GM23338 (cell line): Measurements from ENCODE around the gene BRF1. TPM values are rescaled to one million over a fixed set of nuclear protein-coding genes. Genes with fewer than 3 reads are reported as not detected.

ENCODE experiments used
- ATAC-seq: fragments of 200-7000 bp; cut with Tn5 transposase; 3 replicates; pipeline ENCODE4 v1.9.1; 2020
- DNase-seq: peaks from one replicate; pipeline ENCODE4 v3.0.0-alpha.2; 2015; ENCODE audit warnings: low spot score
- H2AFZ ChIP-seq: fragments of 200-600 bp; sonication (generic); 2 replicates; pipeline ENCODE4 v1.8.0; 2016; ENCODE audit warnings: antibody characterized with exemption, mild to moderate bottlenecking, moderate library complexity
- H3F3A ChIP-seq: fragments of 200-600 bp; sonication (generic); replicated peaks from 2 replicates; pipeline ENCODE4 v1.8.0; 2017; ENCODE audit warnings: antibody characterized with exemption, mixed run types, low read depth
- H3K27ac ChIP-seq: fragments of 200-600 bp; sonication (generic); 2 replicates; pipeline ENCODE4 v1.6.1; 2016; ENCODE audit warnings: low read depth
- H3K27me3 ChIP-seq: fragments of 200-600 bp; sonication (generic); 2 replicates; pipeline ENCODE4 v1.8.0; 2016; ENCODE audit warnings: mild to moderate bottlenecking, mixed run types, moderate library complexity; ENCODE audit not compliant: insufficient read depth
- H3K36me3 ChIP-seq: fragments of 200-600 bp; sonication (generic); 2 replicates; pipeline ENCODE4 v1.8.0; 2016; ENCODE audit warnings: mild to moderate bottlenecking; ENCODE audit not compliant: insufficient read depth
- H3K4me1 ChIP-seq: fragments of 200-600 bp; sonication (generic); 2 replicates; pipeline ENCODE4 v1.8.0; 2016; ENCODE audit warnings: mild to moderate bottlenecking, moderate library complexity; ENCODE audit not compliant: insufficient read depth
- H3K4me2 ChIP-seq: fragments of 200-600 bp; sonication (generic); 2 replicates; pipeline ENCODE4 v1.7.1; 2017; ENCODE audit warnings: mixed run types
- H3K4me3 ChIP-seq: fragments of 200-600 bp; sonication (generic); 2 replicates; pipeline ENCODE4 v1.6.1; 2016; ENCODE audit warnings: mixed run types
- H3K79me2 ChIP-seq: fragments of 200-600 bp; sonication (generic); replicated peaks from 2 replicates; pipeline ENCODE4 v1.8.0; 2017; ENCODE audit warnings: mild to moderate bottlenecking; ENCODE audit not compliant: insufficient read depth
- H3K9me2 ChIP-seq: fragments of 200-600 bp; sonication (generic); 2 replicates; pipeline ENCODE4 v1.8.0; 2017; ENCODE audit not compliant: insufficient read depth
- H4K20me1 ChIP-seq: fragments of 200-600 bp; sonication (generic); replicated peaks from 2 replicates; pipeline ENCODE4 v1.8.0; 2017; ENCODE audit warnings: mild to moderate bottlenecking; ENCODE audit not compliant: insufficient read depth
- H3K27ac Mint-ChIP-seq: 2 replicates; pipeline ENCODE4 v1.8.0; 2020; ENCODE audit warnings: inconsistent platforms, mild to moderate bottlenecking, moderate library complexity, mixed read lengths
- H3K27me3 Mint-ChIP-seq: 3 replicates; pipeline ENCODE4 v1.8.0; 2022; ENCODE audit warnings: low read depth, mild to moderate bottlenecking, moderate library complexity, mixed read lengths, inconsistent platforms; ENCODE audit not compliant: insufficient read depth, poor library complexity
- H3K36me3 Mint-ChIP-seq: 3 replicates; pipeline ENCODE4 v1.8.0; 2021; ENCODE audit warnings: low read depth, mild to moderate bottlenecking, inconsistent platforms, moderate library complexity, mixed read lengths
- H3K4me1 Mint-ChIP-seq: 3 replicates; pipeline ENCODE4 v1.8.0; 2020; ENCODE audit warnings: mild to moderate bottlenecking, inconsistent platforms, mixed read lengths
- H3K4me3 Mint-ChIP-seq: 3 replicates; pipeline ENCODE4 v1.8.0; 2021; ENCODE audit warnings: moderate library complexity, mild to moderate bottlenecking, inconsistent platforms, mixed read lengths
- H3K9me3 Mint-ChIP-seq: 3 replicates; pipeline ENCODE4 v1.8.0; 2020; ENCODE audit warnings: moderate library complexity, mild to moderate bottlenecking, inconsistent platforms, mixed read lengths
- CREB1 ChIP-seq: fragments of 250-450 bp; sonication (Bioruptor Pico); IDR thresholded peaks from 2 replicates; pipeline ENCODE4 v1.5.0; 2020; ENCODE audit warnings: low read depth, mild to moderate bottlenecking, moderate library complexity
- CTCF ChIP-seq, 2 experiments: fragments of 200-600 bp in 1 of 2; sonication (generic) in 1 of 2; conservative IDR thresholded peaks; 2 replicates each; pipeline versions ENCODE4 v1.5.1 to v1.6.1; 2016 to 2017; ENCODE audit warnings: antibody characterized with exemption in 2 of 2, low read depth in 2 of 2, mild to moderate bottlenecking in 2 of 2, moderate library complexity in 1 of 2
- ETS1 ChIP-seq: IDR thresholded peaks from 2 replicates; pipeline ENCODE4 v1.6.1; 2016; ENCODE audit warnings: antibody characterized with exemption
- EZH2 ChIP-seq: fragments of 200-600 bp; sonication (generic); IDR thresholded peaks from one replicate; pipeline ENCODE4 v1.8.0; 2017; ENCODE audit warnings: antibody characterized with exemption, mild to moderate bottlenecking, low read depth; ENCODE audit not compliant: unreplicated experiment
- JUNB ChIP-seq: IDR thresholded peaks from one replicate; pipeline ENCODE4 v1.6.1; 2016; ENCODE audit warnings: antibody characterized with exemption; ENCODE audit not compliant: unreplicated experiment
- REST ChIP-seq: IDR thresholded peaks from one replicate; pipeline ENCODE4 v1.6.1; 2018; ENCODE audit warnings: antibody characterized with exemption; ENCODE audit not compliant: unreplicated experiment
- ZNF114 ChIP-seq: fragments of 250-450 bp; sonication (Bioruptor Pico); IDR thresholded peaks from 2 replicates; pipeline ENCODE4 v1.5.0; 2020; ENCODE audit warnings: mild to moderate bottlenecking, moderate library complexity
- ZNF331 ChIP-seq: fragments of 250-450 bp; sonication (Bioruptor Pico); IDR thresholded peaks from 2 replicates; pipeline ENCODE4 v1.5.0; 2020; ENCODE audit warnings: low read depth, mild to moderate bottlenecking, moderate library complexity
- ZNF462 ChIP-seq: fragments of 250-450 bp; sonication (Bioruptor Pico); IDR thresholded peaks from 2 replicates; pipeline ENCODE4 v1.5.0; 2020; ENCODE audit warnings: mild to moderate bottlenecking, moderate library complexity
- polyA plus RNA-seq: library from polyadenylated mRNA; unstranded; fragments of >200 nt; fragmentation: Nextera tagmentation; extraction: Ambion mirVana; gene quantifications from 2 replicates; pipeline ENCODE4 v1.2.1, GENCODE V29; 2016
- total RNA-seq: library from RNA; depleted of rRNA; stranded (reverse); fragments of >200 nt; shearing (Covaris generic); gene quantifications from 2 replicates; pipeline ENCODE4 v1.2.3, GENCODE V29; 2014

Gene BRF1
- total and polyA plus RNA-seq, 2 experiments from 2014 or later: 8.6 to 29.9 TPM

- TF ChIP-seq ZNF114 (CRISPR knock-in tag) (no peak), ZNF331 (CRISPR knock-in tag) (no peak), CTCF (conservative IDR thresholded peaks at IDR 0.05; ENCODE audit: low read depth in 2 of 2) (no peak)
Observed at GRCh38 chr14:105162669-105162979, 138.2 kb downstream of the BRF1 start (continued).

GRCh38 chr14:105161964-105162668 lies 138.7 kb downstream of the BRF1 start:
- no peaks in the 10 kb centered on the region; the same call in 2 of the 3 replicates for H3K9me3 Mint-ChIP-seq
- Histone ChIP-seq H3K4me3 (no peak overlapping the region), H2AFZ (no peak overlapping the region), H3F3A (no peaks in the 10 kb centered on the region), H4K20me1 (no peaks in the 10 kb centered on the region), H3K4me1 (no peaks in the 10 kb centered on the region), H3K79me2 (no peaks in the 10 kb centered on the region), H3K9me2 (no peaks in the 10 kb centered on the region), H3K27ac (no peak overlapping the region), H3K4me2 (no peak overlapping the region), H3K36me3 (no peaks in the 10 kb centered on the region), H3K27me3 (peaks cover 8% of the 10 kb centered on the region)
- no peaks in the 10 kb centered on the region for H3K36me3 Mint-ChIP-seq
- DNase-seq: no peak
- peaks cover 16% of the 10 kb centered on the region for H3K27me3 Mint-ChIP-seq
- no peaks in the 10 kb centered on the region for H3K4me1 Mint-ChIP-seq
- H3K4me3 Mint-ChIP-seq: no peak overlapping the region
- no peak for ATAC-seq
- no peak overlapping the region; the same call in 1 of the 2 replicates for H3K27ac Mint-ChIP-seq
- TF ChIP-seq ZNF114 (CRISPR knock-in tag) (no peak), REST (no peak), ETS1 (no peak), EZH2 (no peak), JUNB (no peak), ZNF462 (CRISPR knock-in tag) (no peak), CREB1 (CRISPR knock-in tag) (no peak), ZNF331 (CRISPR knock-in tag) (no peak)
